IMR-90 (cell line): ENCODE results near the gene ZNF750.

Experiments used
- BHLHE40 ChIP-seq: fragments of 150-350 bp; IDR thresholded peaks from 2 replicates; pipeline ENCODE4 v1.6.1; 2016; ENCODE audit warnings: mild to moderate bottlenecking, low read depth, low read length
- CEBPB ChIP-seq: IDR thresholded peaks from 2 replicates; pipeline ENCODE4 v1.6.1; 2012; ENCODE audit warnings: low read depth, low read length, improper control_type of control experiment
- FOS ChIP-seq: fragments of 150-350 bp; IDR thresholded peaks from 2 replicates; pipeline ENCODE4 v1.6.1; 2016; ENCODE audit warnings: low read depth, low read length
- MAFK ChIP-seq: IDR thresholded peaks from 2 replicates; pipeline ENCODE4 v1.6.1; 2012; ENCODE audit warnings: low read depth, low read length, improper control_type of control experiment
- MAZ ChIP-seq: IDR thresholded peaks from 2 replicates; pipeline ENCODE4 v1.6.1; 2012; ENCODE audit warnings: low read depth, mild to moderate bottlenecking, low read length, improper control_type of control experiment, moderate library complexity, borderline replicate concordance
- POLR2A ChIP-seq: IDR thresholded peaks from 2 replicates; pipeline ENCODE4 v1.6.1; 2012; ENCODE audit warnings: mild to moderate bottlenecking, low read depth, low read length
- RCOR1 ChIP-seq: IDR thresholded peaks from 2 replicates; pipeline ENCODE4 v1.6.1; 2012; ENCODE audit warnings: mild to moderate bottlenecking, low read length, improper control_type of control experiment; ENCODE audit not compliant: insufficient replicate concordance
- SMC3 ChIP-seq: fragments of 150-350 bp; IDR thresholded peaks from 2 replicates; pipeline ENCODE4 v1.6.1; 2016; ENCODE audit warnings: low read depth, mild to moderate bottlenecking, antibody characterized with exemption, low read length, moderate library complexity
- TF ChIP-seq, protein P1 (sequence below): conservative IDR thresholded peaks from 2 replicates; pipeline ENCODE4 v1.5.1; 2012; ENCODE audit warnings: mild to moderate bottlenecking, low read depth, low read length, improper control_type of control experiment
- TF ChIP-seq, protein P2 (sequence below): fragments of 150-350 bp; IDR thresholded peaks from 2 replicates; pipeline ENCODE4 v1.6.1; 2017; ENCODE audit warnings: mild to moderate bottlenecking, antibody characterized with exemption, low read length, low read depth

DNA sequence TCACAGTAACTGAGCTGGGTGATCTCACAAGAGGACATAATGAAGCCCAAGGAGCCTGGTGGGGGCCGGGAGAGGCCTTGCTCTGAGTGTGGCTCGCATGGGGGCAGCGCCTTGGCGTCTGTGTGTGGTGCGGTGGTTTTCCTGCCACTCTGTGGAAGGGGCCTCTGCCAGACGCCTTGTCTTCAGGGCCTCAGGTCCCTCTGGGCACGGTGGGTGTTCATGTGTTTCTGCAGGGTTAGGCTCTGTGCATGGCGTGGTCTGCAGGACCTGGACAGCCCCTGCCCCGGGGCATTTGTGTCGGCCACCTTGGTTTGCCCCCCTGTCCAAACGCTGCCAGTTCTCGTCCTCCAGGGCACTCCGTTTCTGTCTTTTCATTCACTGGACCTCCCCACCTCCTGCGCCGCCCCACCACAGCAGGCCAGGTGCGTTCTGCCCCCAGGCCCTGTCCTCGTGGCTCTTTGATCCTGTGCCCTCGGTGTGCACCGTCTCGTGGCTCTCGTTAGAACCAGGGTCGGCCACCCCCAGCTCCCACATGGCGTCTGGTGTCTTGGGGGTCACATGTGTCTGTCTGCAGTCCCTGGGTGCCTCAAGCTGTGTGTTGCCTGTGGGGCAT is 43.7 kb upstream of the ZNF750 start:
- TF ChIP-seq, protein P1, sequence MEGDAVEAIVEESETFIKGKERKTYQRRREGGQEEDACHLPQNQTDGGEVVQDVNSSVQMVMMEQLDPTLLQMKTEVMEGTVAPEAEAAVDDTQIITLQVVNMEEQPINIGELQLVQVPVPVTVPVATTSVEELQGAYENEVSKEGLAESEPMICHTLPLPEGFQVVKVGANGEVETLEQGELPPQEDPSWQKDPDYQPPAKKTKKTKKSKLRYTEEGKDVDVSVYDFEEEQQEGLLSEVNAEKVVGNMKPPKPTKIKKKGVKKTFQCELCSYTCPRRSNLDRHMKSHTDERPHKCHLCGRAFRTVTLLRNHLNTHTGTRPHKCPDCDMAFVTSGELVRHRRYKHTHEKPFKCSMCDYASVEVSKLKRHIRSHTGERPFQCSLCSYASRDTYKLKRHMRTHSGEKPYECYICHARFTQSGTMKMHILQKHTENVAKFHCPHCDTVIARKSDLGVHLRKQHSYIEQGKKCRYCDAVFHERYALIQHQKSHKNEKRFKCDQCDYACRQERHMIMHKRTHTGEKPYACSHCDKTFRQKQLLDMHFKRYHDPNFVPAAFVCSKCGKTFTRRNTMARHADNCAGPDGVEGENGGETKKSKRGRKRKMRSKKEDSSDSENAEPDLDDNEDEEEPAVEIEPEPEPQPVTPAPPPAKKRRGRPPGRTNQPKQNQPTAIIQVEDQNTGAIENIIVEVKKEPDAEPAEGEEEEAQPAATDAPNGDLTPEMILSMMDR = no peak
- TF ChIP-seq MAZ (no peak), BHLHE40 (no peak), SMC3 (no peak), POLR2A (no peak), CEBPB (no peak), FOS (no peak), RCOR1 (no peak), MAFK (no peak)
- TF ChIP-seq, protein P2, sequence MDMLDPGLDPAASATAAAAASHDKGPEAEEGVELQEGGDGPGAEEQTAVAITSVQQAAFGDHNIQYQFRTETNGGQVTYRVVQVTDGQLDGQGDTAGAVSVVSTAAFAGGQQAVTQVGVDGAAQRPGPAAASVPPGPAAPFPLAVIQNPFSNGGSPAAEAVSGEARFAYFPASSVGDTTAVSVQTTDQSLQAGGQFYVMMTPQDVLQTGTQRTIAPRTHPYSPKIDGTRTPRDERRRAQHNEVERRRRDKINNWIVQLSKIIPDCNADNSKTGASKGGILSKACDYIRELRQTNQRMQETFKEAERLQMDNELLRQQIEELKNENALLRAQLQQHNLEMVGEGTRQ = no peak
